Osteoblast (primary cell): ENCODE data around the gene INPP4A. TPM values are rescaled to one million over a fixed set of nuclear protein-coding genes. Genes with fewer than 3 reads are reported as not detected.
A peak's percentile ranks its signal among the peaks of the same experiment; 100 is the strongest.

ENCODE experiments used
- DNase-seq: peaks from one replicate; pipeline ENCODE4 v3.0.0; 2011; ENCODE audit warnings: low spot score, mixed read lengths; ENCODE audit not compliant: insufficient read length; ENCODE audit errors: missing footprints
- H2AFZ ChIP-seq: 2 replicates; pipeline ENCODE4 v1.6.0; 2011; ENCODE audit warnings: mild to moderate bottlenecking, low read length
- H3K27ac ChIP-seq: 2 replicates; pipeline ENCODE4 v1.5.1; 2011; ENCODE audit warnings: mild to moderate bottlenecking, low read depth, low read length, moderate library complexity
- H3K27me3 ChIP-seq: 2 replicates; pipeline ENCODE4 v1.6.0; 2012; ENCODE audit warnings: mild to moderate bottlenecking, control low read depth, inconsistent platforms, low read length, moderate library complexity; ENCODE audit not compliant: insufficient read depth
- H3K36me3 ChIP-seq: 2 replicates; pipeline ENCODE4 v1.5.1; 2011; ENCODE audit warnings: mild to moderate bottlenecking, low read length, control low read depth, moderate library complexity; ENCODE audit not compliant: insufficient read depth
- H3K4me1 ChIP-seq: 2 replicates; pipeline ENCODE4 v1.5.1; 2011; ENCODE audit warnings: mild to moderate bottlenecking, low read length, control low read depth, moderate library complexity; ENCODE audit not compliant: insufficient read depth
- H3K4me2 ChIP-seq: 2 replicates; pipeline ENCODE4 v1.6.0; 2011; ENCODE audit warnings: mild to moderate bottlenecking, low read length; ENCODE audit not compliant: insufficient read depth
- H3K4me3 ChIP-seq: fragments of 200-600 bp; sonication (generic); 3 replicates; pipeline ENCODE4 v1.5.1; 2012; ENCODE audit warnings: mild to moderate bottlenecking, low read length, inconsistent platforms; ENCODE audit not compliant: insufficient read depth
- H3K79me2 ChIP-seq: 2 replicates; pipeline ENCODE4 v1.6.0; 2012; ENCODE audit warnings: mild to moderate bottlenecking, low read length, control low read depth, inconsistent platforms; ENCODE audit not compliant: insufficient read depth
- H3K9me3 ChIP-seq: 2 replicates; pipeline ENCODE4 v1.5.1; 2011; ENCODE audit warnings: low read depth, low read length, control low read depth
- H4K20me1 ChIP-seq: 2 replicates; pipeline ENCODE4 v1.6.0; 2012; ENCODE audit warnings: mild to moderate bottlenecking, low read length, control low read depth; ENCODE audit not compliant: insufficient read depth
- CTCF ChIP-seq: IDR thresholded peaks from 2 replicates; pipeline ENCODE4 v1.5.1; 2011; ENCODE audit warnings: mild to moderate bottlenecking, low read depth, low read length, moderate library complexity; ENCODE audit errors: extremely low read depth
- total RNA-seq: library from RNA; depleted of rRNA; stranded (reverse); fragments of >200 nt; gene quantifications from 2 replicates; pipeline ENCODE4 v1.2.3, GENCODE V29; 2012

The INPP4A gene
- total RNA-seq, 1 donor: 25.7 TPM

- no peaks in the 10 kb centered on the region for H3K79me2 ChIP-seq
- no peaks in the 10 kb centered on the region for H3K9me3 ChIP-seq
- peaks cover 8% of the 10 kb centered on the region for H3K4me1 ChIP-seq
- H3K4me3 ChIP-seq: no peak overlapping the region
- peaks cover 14% of the 10 kb centered on the region for H3K36me3 ChIP-seq
- DNase-seq: no peak
- H4K20me1 ChIP-seq: no peaks in the 10 kb centered on the region
- no peaks in the 10 kb centered on the region for H3K27me3 ChIP-seq
- TF ChIP-seq CTCF: no peak
- no peak overlapping the region for H2AFZ ChIP-seq
- no peak overlapping the region for H3K4me2 ChIP-seq
- H3K27ac ChIP-seq: peak overlapping the region; percentile 72
Measured at GRCh38 chr2:98537390-98538126, 92.9 kb downstream of the INPP4A start.

GRCh38 chr2:98538280-98539041, 93.8 kb downstream of the INPP4A start:
- H3K9me3 ChIP-seq: no peaks in the 10 kb centered on the region
- no peak overlapping the region for H3K4me3 ChIP-seq
- no peak for TF ChIP-seq CTCF
- H4K20me1 ChIP-seq: no peaks in the 10 kb centered on the region
- peak overlapping the region; percentile 72 for H3K27ac ChIP-seq
- DNase-seq: peak; percentile 85
- H3K27me3 ChIP-seq: no peaks in the 10 kb centered on the region
- H3K4me1 ChIP-seq: peaks cover 8% of the 10 kb centered on the region
- H3K4me2 ChIP-seq: no peak overlapping the region
- H3K79me2 ChIP-seq: no peaks in the 10 kb centered on the region
- H3K36me3 ChIP-seq: peaks cover 14% of the 10 kb centered on the region
- no peak overlapping the region for H2AFZ ChIP-seq

- H3K27me3 ChIP-seq: no peaks in the 10 kb centered on the region
- peak overlapping the region; percentile 54 for H3K27ac ChIP-seq
- H3K4me1 ChIP-seq: peaks cover 8% of the 10 kb centered on the region
- DNase-seq: no peak
- H4K20me1 ChIP-seq: no peaks in the 10 kb centered on the region
- H3K36me3 ChIP-seq: peaks cover 14% of the 10 kb centered on the region
- no peak overlapping the region for H3K4me2 ChIP-seq
- H2AFZ ChIP-seq: no peak overlapping the region
- no peaks in the 10 kb centered on the region for H3K79me2 ChIP-seq
- no peaks in the 10 kb centered on the region for H3K9me3 ChIP-seq
- no peak overlapping the region for H3K4me3 ChIP-seq
- TF ChIP-seq CTCF: no peak
Measured at GRCh38 chr2:98539056-98539735, 94.5 kb downstream of the INPP4A start.

GRCh38 chr2:98540536-98540935, 95.9 kb downstream of the INPP4A start:
- no peak overlapping the region for H2AFZ ChIP-seq
- no peaks in the 10 kb centered on the region for H3K9me3 ChIP-seq
- no peak for DNase-seq
- H3K36me3 ChIP-seq: peaks cover 22% of the 10 kb centered on the region
- no peak overlapping the region for H3K4me3 ChIP-seq
- TF ChIP-seq CTCF: no peak
- no peak overlapping the region for H3K27ac ChIP-seq
- H3K79me2 ChIP-seq: no peaks in the 10 kb centered on the region
- no peak overlapping the region for H3K4me2 ChIP-seq
- H3K4me1 ChIP-seq: peaks cover 8% of the 10 kb centered on the region
- H3K27me3 ChIP-seq: no peaks in the 10 kb centered on the region
- H4K20me1 ChIP-seq: no peaks in the 10 kb centered on the region
